GM23248 (cell line): ENCODE measurements around the gene TLX1. TPM values are rescaled to one million over a fixed set of nuclear protein-coding genes. Genes with fewer than 3 reads are reported as not detected.

ENCODE experiments used
- DNase-seq: peaks from one replicate; pipeline ENCODE4 v3.0.0-alpha.2; 2015
- H2AFZ ChIP-seq: fragments of 200-600 bp; sonication (generic); 2 replicates; pipeline ENCODE4 v1.6.1; 2016; ENCODE audit warnings: antibody characterized with exemption
- H3F3A ChIP-seq: fragments of 200-600 bp; sonication (generic); 2 replicates; pipeline ENCODE4 v1.6.1; 2016; ENCODE audit warnings: mild to moderate bottlenecking, antibody characterized with exemption, mixed run types; ENCODE audit not compliant: insufficient read depth
- H3K27ac ChIP-seq: fragments of 200-600 bp; sonication (generic); 2 replicates; pipeline ENCODE4 v1.5.1; 2016; ENCODE audit warnings: mild to moderate bottlenecking
- H3K27me3 ChIP-seq: fragments of 200-600 bp; sonication (generic); replicated peaks from 2 replicates; pipeline ENCODE4 v1.6.1; 2016; ENCODE audit warnings: mild to moderate bottlenecking; ENCODE audit not compliant: insufficient read depth
- H3K36me3 ChIP-seq: fragments of 200-600 bp; sonication (generic); 2 replicates; pipeline ENCODE4 v1.6.1; 2016; ENCODE audit warnings: low read depth, mild to moderate bottlenecking
- H3K4me1 ChIP-seq: fragments of 200-600 bp; sonication (generic); 2 replicates; pipeline ENCODE4 v1.6.1; 2016; ENCODE audit warnings: mild to moderate bottlenecking; ENCODE audit not compliant: insufficient read depth
- H3K4me2 ChIP-seq: fragments of 200-600 bp; sonication (generic); one replicate; pipeline ENCODE4 v1.6.1; 2016; ENCODE audit warnings: mild to moderate bottlenecking; ENCODE audit not compliant: unreplicated experiment
- H3K4me3 ChIP-seq: fragments of 200-600 bp; sonication (generic); 2 replicates; pipeline ENCODE4 v1.5.1; 2016; ENCODE audit warnings: mild to moderate bottlenecking
- H3K79me2 ChIP-seq: fragments of 200-600 bp; sonication (generic); 2 replicates; pipeline ENCODE4 v1.6.1; 2016; ENCODE audit warnings: mild to moderate bottlenecking; ENCODE audit not compliant: insufficient read depth
- H3K9ac ChIP-seq: fragments of 200-600 bp; sonication (generic); 2 replicates; pipeline ENCODE4 v1.6.1; 2016; ENCODE audit warnings: mild to moderate bottlenecking
- H3K9me2 ChIP-seq: fragments of 200-600 bp; sonication (generic); 2 replicates; pipeline ENCODE4 v1.6.1; 2016; ENCODE audit warnings: mixed run types, mild to moderate bottlenecking, moderate library complexity; ENCODE audit not compliant: insufficient read depth
- H3K9me3 ChIP-seq: fragments of 200-600 bp; sonication (generic); one replicate; pipeline ENCODE4 v1.6.1; 2017; ENCODE audit warnings: low read depth
- H4K20me1 ChIP-seq: fragments of 200-600 bp; sonication (generic); 2 replicates; pipeline ENCODE4 v1.6.0; 2016; ENCODE audit not compliant: insufficient read depth
- EZH2 ChIP-seq: fragments of 200-600 bp; sonication (generic); IDR thresholded peaks from 2 replicates; pipeline ENCODE4 v1.6.1; 2018; ENCODE audit warnings: antibody characterized with exemption, mild to moderate bottlenecking; ENCODE audit not compliant: insufficient read depth, poor library complexity, severe bottlenecking
- EZH2phosphoT487 ChIP-seq: fragments of 200-600 bp; sonication (generic); IDR thresholded peaks from 2 replicates; pipeline ENCODE4 v1.6.1; 2018; ENCODE audit warnings: antibody characterized with exemption, moderate library complexity, mild to moderate bottlenecking, low read depth; ENCODE audit not compliant: insufficient read depth
- WGBS, 2 experiments: methylation state at CpG; one replicate each; pipeline ENCODE4 v1.1.6; 2015 to 2017; ENCODE audit warnings: low lambda C conversion rate in 2 of 2, low coverage in 1 of 2; ENCODE audit errors: missing lambda C conversion rate in 2 of 2; 5-methylcytosine and 5-hydroxymethylcytosine counted together
- in situ Hi-C: fragments of 300-500 bp; cut with MboI; formaldehyde crosslinking; loops from 2 replicates; pipeline ENCODE4 v1.15.0; 2020
- polyA plus RNA-seq: library from polyadenylated mRNA; unstranded; fragments of >200 nt; fragmentation: Nextera tagmentation; extraction: Ambion mirVana; gene quantifications from 2 replicates; pipeline ENCODE4 v1.2.1, GENCODE V29; 2016
- total RNA-seq: library from RNA; depleted of rRNA; stranded (reverse); fragments of >200 nt; shearing (Covaris generic); gene quantifications from 2 replicates; pipeline ENCODE4 v1.2.3, GENCODE V29; 2014

TLX1 gene
- total and polyA plus RNA-seq, 2 experiments from 2014 or later: not detected

DNA sequence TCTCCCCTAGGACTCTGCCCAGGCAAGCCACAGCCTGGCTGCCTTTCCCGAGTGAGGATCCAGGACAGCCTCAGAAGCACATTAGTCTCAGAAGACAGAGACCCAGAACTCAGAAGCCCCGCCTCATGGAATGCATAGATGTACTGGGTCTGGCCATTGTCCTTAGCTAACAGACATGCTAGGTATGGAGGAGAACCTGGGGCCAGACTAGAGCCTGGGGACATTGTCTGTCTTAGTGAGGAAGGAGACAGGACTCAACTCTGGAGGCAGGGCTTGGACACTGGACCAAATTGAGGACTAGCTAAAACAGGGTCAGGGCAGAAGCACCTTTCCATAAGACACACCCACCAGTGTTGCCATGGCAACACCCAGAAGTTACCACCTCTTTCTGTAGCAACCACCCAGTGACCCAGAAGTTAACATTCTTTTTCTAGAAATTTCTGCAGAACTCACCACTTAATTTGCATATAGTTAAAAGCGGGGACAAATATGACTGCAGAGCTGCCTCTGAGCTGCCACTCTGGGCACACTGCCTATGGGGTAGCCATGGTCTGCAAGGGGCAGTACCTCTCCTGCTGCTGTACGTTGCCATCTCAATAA, 27.5 kb downstream of the TLX1 start:
- Histone ChIP-seq H3K4me3 (no peak overlapping the region), H3K9me3 (no peaks in the 10 kb centered on the region), H3K79me2 (no peaks in the 10 kb centered on the region), H3K4me2 (no peak overlapping the region), H4K20me1 (no peaks in the 10 kb centered on the region), H2AFZ (no peak overlapping the region), H3K27ac (no peak overlapping the region), H3K4me1 (0 out of 2 replicates have a peak, but pooled peaks cover 2% of the 10 kb centered on the region), H3K9ac (no peak overlapping the region), H3K27me3 (peaks cover 55% of the 10 kb centered on the region), H3F3A (no peaks in the 10 kb centered on the region), H3K36me3 (no peaks in the 10 kb centered on the region), H3K9me2 (no peaks in the 10 kb centered on the region)
- in situ Hi-C loops: no loop called here
- WGBS, 2 experiments: 22 to 29% methylated on average over 4 of the region's 4 CpGs
- no peak for DNase-seq
- TF ChIP-seq EZH2 (no peak), EZH2phosphoT487 (no peak)

DNA sequence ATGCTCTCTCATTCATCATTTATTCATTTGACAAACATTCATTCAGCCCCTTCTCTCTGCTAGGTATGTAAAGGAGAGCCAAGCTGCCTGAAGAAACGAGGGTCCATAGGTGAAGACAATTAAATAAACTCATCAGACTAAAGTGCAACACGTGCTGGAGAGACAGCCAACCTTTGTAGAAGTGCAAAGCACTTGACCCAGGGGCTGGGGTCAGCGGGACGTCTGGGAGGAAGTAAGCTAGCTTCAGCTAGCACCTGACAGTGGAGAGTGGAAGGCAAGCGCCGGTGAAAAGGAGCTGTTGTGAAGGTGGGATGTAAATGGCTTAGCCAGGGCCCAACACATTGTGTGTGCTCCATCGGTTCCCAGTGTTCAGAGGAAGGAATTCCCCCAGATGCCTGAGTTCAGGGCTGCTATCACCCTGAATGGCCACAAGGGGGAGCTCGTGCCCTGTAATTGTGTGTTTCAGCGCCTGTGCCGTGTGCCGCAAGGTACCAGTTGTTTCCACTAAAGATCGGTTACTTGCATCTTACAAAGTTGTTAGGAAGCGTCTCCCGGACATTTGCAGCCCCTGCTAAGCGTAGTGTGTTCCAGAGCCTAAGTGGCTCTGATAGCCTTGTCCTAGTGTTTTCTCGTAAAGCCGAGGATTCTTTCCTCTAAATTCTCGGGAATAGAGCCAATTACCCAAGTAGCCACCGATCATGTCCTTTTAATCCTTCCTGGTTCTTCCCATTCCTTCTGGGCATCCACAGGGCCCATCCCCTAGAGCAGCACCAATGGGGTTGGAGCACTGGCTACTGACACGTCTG, 30.6 kb downstream of the TLX1 start:
- peak overlapping the region; percentile 76 for H3K4me3 ChIP-seq
- no peaks in the 10 kb centered on the region for H3K9me2 ChIP-seq
- H3K27me3 ChIP-seq: peaks cover 60% of the 10 kb centered on the region
- in situ Hi-C loops: no loop called here
- H4K20me1 ChIP-seq: no peaks in the 10 kb centered on the region
- no peaks in the 10 kb centered on the region for H3K36me3 ChIP-seq
- H3K4me2 ChIP-seq: peak overlapping the region; percentile 96
- H3K4me1 ChIP-seq: no peaks in the 10 kb centered on the region
- no peak overlapping the region for H3K9ac ChIP-seq
- H3F3A ChIP-seq: no peaks in the 10 kb centered on the region
- H3K27ac ChIP-seq: no peak overlapping the region
- DNase-seq: peak; percentile 81
- peak overlapping the region; percentile 85 for H2AFZ ChIP-seq
- no peaks in the 10 kb centered on the region for H3K9me3 ChIP-seq
- WGBS, 2 experiments: 1 to 2% methylated on average over 20 of the region's 20 CpGs
- no peak for TF ChIP-seq EZH2
- no peak for TF ChIP-seq EZH2phosphoT487
- H3K79me2 ChIP-seq: no peaks in the 10 kb centered on the region

DNA sequence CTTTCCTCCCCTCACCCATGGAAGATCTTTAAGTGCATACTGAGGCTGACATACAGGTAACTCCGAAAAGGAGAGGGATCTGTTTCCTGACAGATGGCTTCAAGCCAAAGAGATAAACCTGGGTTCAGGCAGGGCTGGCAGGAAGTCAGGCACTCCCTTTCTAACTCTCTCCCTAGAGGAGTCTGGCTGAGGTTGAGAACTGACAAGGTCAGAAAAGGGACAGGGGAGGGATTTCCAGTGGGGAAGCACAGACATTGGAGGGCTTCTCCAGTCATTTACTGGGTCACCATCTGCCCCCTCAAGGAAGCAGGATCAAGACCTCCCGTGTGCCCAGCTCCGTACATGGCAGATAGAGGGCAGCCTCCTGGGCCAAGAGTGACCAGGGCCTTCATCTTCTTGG, 31.6 kb downstream of the TLX1 start:
- 19 to 21% methylated on average over 3 of the region's 3 CpGs for WGBS, 2 experiments
- H2AFZ ChIP-seq: no peak overlapping the region
- H3K9me2 ChIP-seq: no peaks in the 10 kb centered on the region
- H3K9ac ChIP-seq: no peak overlapping the region
- H3K9me3 ChIP-seq: no peaks in the 10 kb centered on the region
- no peak overlapping the region for H3K4me2 ChIP-seq
- no peaks in the 10 kb centered on the region for H3K79me2 ChIP-seq
- H3K27me3 ChIP-seq: peaks cover 50% of the 10 kb centered on the region
- DNase-seq: no peak
- no peak overlapping the region for H3K27ac ChIP-seq
- no peak overlapping the region for H3K4me3 ChIP-seq
- no peaks in the 10 kb centered on the region for H3K4me1 ChIP-seq
- H4K20me1 ChIP-seq: no peaks in the 10 kb centered on the region
- H3K36me3 ChIP-seq: no peaks in the 10 kb centered on the region
- H3F3A ChIP-seq: no peaks in the 10 kb centered on the region
- in situ Hi-C loops: no loop called here
- TF ChIP-seq EZH2phosphoT487 (no peak), EZH2 (no peak)

DNA sequence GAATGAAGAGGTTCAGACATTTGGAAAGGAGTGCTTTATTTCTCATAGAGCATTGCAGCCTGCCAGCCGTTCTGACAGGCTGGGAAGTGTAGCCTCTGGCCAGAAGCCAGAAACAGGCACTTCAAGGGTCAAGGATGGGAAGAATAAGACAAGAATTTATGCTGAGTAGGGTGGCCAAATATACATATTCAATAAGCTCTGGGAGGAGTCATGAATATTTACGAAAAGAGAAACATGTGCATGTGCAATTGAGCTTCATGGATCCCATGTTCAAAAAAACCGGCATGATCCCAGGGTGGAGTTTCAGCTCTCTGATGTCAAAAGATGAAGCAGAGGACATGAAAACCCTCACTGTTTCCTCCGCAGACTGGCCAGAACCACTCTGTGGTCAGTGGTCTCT, 32.9 kb downstream of the TLX1 start:
- Histone ChIP-seq H3K4me3 (no peak overlapping the region), H3K9ac (no peak overlapping the region), H3K79me2 (no peaks in the 10 kb centered on the region), H3K27ac (no peak overlapping the region), H2AFZ (no peak overlapping the region), H3K9me2 (no peaks in the 10 kb centered on the region), H4K20me1 (no peaks in the 10 kb centered on the region), H3K36me3 (no peaks in the 10 kb centered on the region), H3K27me3 (peaks cover 47% of the 10 kb centered on the region), H3K4me1 (no peaks in the 10 kb centered on the region), H3K4me2 (no peak overlapping the region), H3F3A (no peaks in the 10 kb centered on the region), H3K9me3 (no peaks in the 10 kb centered on the region)
- DNase-seq: no peak
- WGBS, 2 experiments: 12% methylated on average over 4 of the region's 4 CpGs
- in situ Hi-C loops: no loop called here
- TF ChIP-seq EZH2phosphoT487 (no peak), EZH2 (no peak)

DNA sequence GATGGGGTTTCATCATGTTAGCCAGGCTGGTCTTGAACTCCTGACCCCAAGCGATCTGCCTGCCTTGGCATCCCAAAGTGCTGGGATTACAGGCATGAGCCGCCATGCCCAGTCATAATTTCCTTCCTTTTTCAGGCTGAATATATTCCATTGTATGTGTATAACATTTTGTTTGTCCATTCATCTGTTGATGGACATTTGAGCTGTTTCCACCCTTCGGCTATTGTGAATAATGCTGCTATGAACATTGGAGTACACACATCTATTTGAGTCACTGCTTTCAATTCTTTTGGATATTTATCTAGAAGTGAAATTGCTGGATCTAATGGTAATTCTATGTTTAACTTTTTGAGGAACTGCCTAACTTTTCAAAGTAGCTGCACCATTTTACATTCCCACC, 34.6 kb downstream of the TLX1 start:
- Histone ChIP-seq H3K36me3 (no peaks in the 10 kb centered on the region), H3K4me3 (no peak overlapping the region), H3F3A (no peaks in the 10 kb centered on the region), H2AFZ (no peak overlapping the region), H3K9me2 (no peaks in the 10 kb centered on the region), H3K27ac (no peak overlapping the region), H3K9me3 (no peaks in the 10 kb centered on the region), H3K4me2 (no peak overlapping the region), H3K79me2 (no peaks in the 10 kb centered on the region), H3K4me1 (no peaks in the 10 kb centered on the region), H3K27me3 (peaks cover 45% of the 10 kb centered on the region), H4K20me1 (no peaks in the 10 kb centered on the region), H3K9ac (no peak overlapping the region)
- in situ Hi-C loops: no loop called here
- DNase-seq: no peak
- no peak for TF ChIP-seq EZH2
- no peak for TF ChIP-seq EZH2phosphoT487
- 84 to 85% methylated on average over 3 of the region's 3 CpGs for WGBS, 2 experiments
